Tibial nerve (tissue), 4 donors: Measurements from ENCODE around the gene TRMU. TPM values are rescaled to one million over a fixed set of nuclear protein-coding genes. Genes with fewer than 3 reads are reported as not detected.

Experiments used
- DNase-seq, 2 donors: peaks; one replicate each; pipeline ENCODE4 v3.0.0-alpha.2; 2019; ENCODE audit warnings: low spot score in 2 of 2
- H3K27ac ChIP-seq, 4 donors: fragments of 200-600 bp; sonication (generic) in 3 of 4; one replicate each; pipeline ENCODE4 v1.5.1; 2017 to 2019; ENCODE audit warnings: mild to moderate bottlenecking in 1 of 4
- H3K27me3 ChIP-seq, 2 donors: fragments of 200-600 bp; sonication (generic) in 1 of 2; one replicate each; pipeline versions ENCODE4 v1.5.1 to v1.6.0; 2017 to 2019
- H3K36me3 ChIP-seq, 3 donors: fragments of 200-600 bp; sonication (generic); one replicate each; pipeline ENCODE4 v1.5.1; 2018 to 2019
- H3K4me1 ChIP-seq, 4 donors: fragments of 200-600 bp; sonication (generic) in 3 of 4; one replicate each; pipeline ENCODE4 v1.5.1; 2017 to 2019
- H3K4me3 ChIP-seq, 4 donors: fragments of 200-600 bp; sonication (generic) in 3 of 4; one replicate each; pipeline ENCODE4 v1.5.1; 2017 to 2019; ENCODE audit warnings: mild to moderate bottlenecking in 1 of 4, moderate library complexity in 1 of 4
- H3K9me3 ChIP-seq, 4 donors: fragments of 200-600 bp; sonication (generic) in 3 of 4; one replicate each; pipeline ENCODE4 v1.5.1; 2017 to 2019
- CTCF ChIP-seq, 5 experiments: fragments of 200-600 bp in 3 of 5; fragments of 450-650 bp in 2 of 5; sonication (generic) in 3 of 5; IDR thresholded peaks; one replicate each; pipeline ENCODE4 v1.5.1; 2016 to 2019; ENCODE audit warnings: antibody characterized with exemption in 5 of 5, mild to moderate bottlenecking in 3 of 5, moderate library complexity in 2 of 5
- EP300 ChIP-seq, 2 donors: sonication (generic); formaldehyde crosslinking; IDR thresholded peaks; one replicate each; pipeline ENCODE4 v1.6.1; 2017; ENCODE audit warnings: antibody characterized with exemption in 2 of 2, mild to moderate bottlenecking in 1 of 2
- POLR2A ChIP-seq, 2 donors: fragments of 450-650 bp; IDR thresholded peaks; one replicate each; pipeline ENCODE4 v1.6.1; 2017; ENCODE audit warnings: antibody characterized with exemption in 2 of 2, mild to moderate bottlenecking in 2 of 2, moderate library complexity in 2 of 2
- WGBS, 2 donors: methylation state at CpG; one replicate each; pipeline ENCODE4 v1.1.5; 2018; 5-methylcytosine and 5-hydroxymethylcytosine counted together
- total RNA-seq, 4 donors: library from RNA; depleted of rRNA; stranded (reverse); fragments of >200 nt; gene quantifications; one replicate each; pipeline ENCODE4 v1.1.0, GENCODE V29; 2016

The TRMU gene
- total RNA-seq, 4 donors from 2014 or later = 50.0 to 85.3 (median 64.5) TPM

DNA sequence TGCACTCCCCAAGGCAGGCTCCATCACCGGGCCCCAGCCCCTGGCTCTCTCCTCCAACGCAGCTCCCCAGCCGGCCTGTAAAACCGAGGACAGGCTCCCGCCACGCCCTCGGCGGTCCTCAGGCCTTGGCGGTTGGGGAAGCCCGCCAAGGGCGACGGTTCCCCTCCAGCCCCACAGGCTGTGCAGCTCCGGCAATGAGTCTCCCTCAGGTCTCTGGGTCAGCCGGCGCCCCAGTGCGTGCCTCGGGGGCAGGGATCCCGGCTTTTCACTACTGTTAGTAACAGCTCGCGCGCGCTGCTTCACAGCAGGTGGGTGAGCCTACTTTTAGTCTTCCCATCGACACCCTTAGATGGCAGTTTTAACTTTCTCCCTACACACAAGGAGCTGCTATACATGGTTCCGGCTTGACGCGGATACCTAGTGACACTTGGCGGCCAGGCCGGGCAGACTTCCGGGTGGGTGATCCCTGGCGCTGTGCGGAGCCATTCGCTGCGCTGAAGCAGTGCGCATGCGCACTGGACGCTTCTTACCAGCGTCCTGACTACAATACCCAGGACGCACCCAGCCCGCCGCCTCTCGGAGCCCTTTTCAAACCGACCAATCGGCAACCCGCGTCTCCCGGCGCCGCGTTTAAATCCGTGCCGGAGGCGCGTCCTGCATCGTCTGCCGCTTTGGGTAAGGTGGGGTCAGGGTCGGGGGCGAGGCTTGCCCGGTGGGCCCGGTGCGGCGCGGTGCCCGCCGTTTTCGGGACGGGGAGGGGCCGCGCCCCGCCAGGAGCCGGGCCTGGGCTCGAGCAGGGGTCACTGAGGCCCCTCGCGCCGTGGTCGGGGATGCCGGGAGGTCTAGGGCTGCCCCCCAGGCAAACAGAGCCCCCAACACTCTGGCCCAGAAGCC, 39.0 kb upstream of the TRMU start, which contains the start of gene GTSE1:
Gene GTSE1, plus strand, starts transcription at position 614 of the 894 bp plus-strand sequence. CDS start 531 bp downstream, outside the sequence.
- H3K27ac ChIP-seq = peak within 1 kb of the TSS; percentile 68 to 96 (median 92)
- peak; percentile 22 to 57 (median 29) for TF ChIP-seq CTCF (IDR thresholded peaks at IDR 0.05)
- peak; percentile 13 to 45 for TF ChIP-seq POLR2A (IDR thresholded peaks at IDR 0.05)
- peak; percentile 78 to 83 for TF ChIP-seq EP300 (IDR thresholded peaks at IDR 0.05)
- 0 to 1% methylated on average over 55 to 74 of the region's 76 CpGs for WGBS, 2 donors
- H3K4me3 ChIP-seq = peak within 1 kb of the TSS; percentile 35 to 71 (median 65)
- peaks cover 0 to 27% (median 3%) of the 10 kb centered on the region in 3 donors for H3K36me3 ChIP-seq
- H3K4me1 ChIP-seq = peaks cover 0 to 23% (median 15%) of the 10 kb centered on the region in 4 donors
- H3K9me3 ChIP-seq = peaks cover 0 to 8% (median 0%) of the 10 kb centered on the region in 4 donors
- H3K27me3 ChIP-seq = no peaks in the 10 kb centered on the region
- DNase-seq = peak; percentile 92 to 95

GRCh38 chr22:46297151-46297812, 38.2 kb upstream of the TRMU start:
- 5 to 9% methylated on average over 21 to 24 of the region's 32 CpGs for WGBS, 2 donors
- H3K27ac ChIP-seq = peak overlapping the region in 1 of 4 donors; percentile 94
- H3K4me3 ChIP-seq = peak overlapping the region; percentile 35 to 71 (median 65)
- TF ChIP-seq CTCF (IDR thresholded peaks at IDR 0.05) = no peak
- no peaks in the 10 kb centered on the region for H3K27me3 ChIP-seq
- peaks cover 0 to 19% (median 3%) of the 10 kb centered on the region in 3 donors for H3K36me3 ChIP-seq
- DNase-seq = no peak
- peaks cover 0 to under 1% (median 0%) of the 10 kb centered on the region in 4 donors for H3K9me3 ChIP-seq
- H3K4me1 ChIP-seq = peaks cover 0 to 23% (median 15%) of the 10 kb centered on the region in 4 donors

GRCh38 chr22:46299101-46299500, 36.4 kb upstream of the TRMU start:
- no peaks in the 10 kb centered on the region for H3K9me3 ChIP-seq
- 89 to 93% methylated on average over 13 of the region's 13 CpGs for WGBS, 2 donors
- peaks cover 0 to 23% (median 15%) of the 10 kb centered on the region in 4 donors for H3K4me1 ChIP-seq
- peaks cover 0 to under 1% (median 0%) of the 10 kb centered on the region in 3 donors for H3K36me3 ChIP-seq
- DNase-seq = no peak
- H3K4me3 ChIP-seq = no peak overlapping the region
- TF ChIP-seq CTCF (IDR thresholded peaks at IDR 0.05) (no peak), POLR2A (IDR thresholded peaks at IDR 0.05) (no peak)
- no peaks in the 10 kb centered on the region for H3K27me3 ChIP-seq
- H3K27ac ChIP-seq = no peak overlapping the region

- Histone ChIP-seq H3K4me3 (no peak overlapping the region), H3K27me3 (no peaks in the 10 kb centered on the region), H3K27ac (no peak overlapping the region), H3K4me1 (peaks cover 0 to 21% (median 14%) of the 10 kb centered on the region in 4 donors), H3K9me3 (no peaks in the 10 kb centered on the region), H3K36me3 (no peaks in the 10 kb centered on the region)
- 95% methylated on average over 7 of the region's 7 CpGs for WGBS, 2 donors
- TF ChIP-seq CTCF (IDR thresholded peaks at IDR 0.05) (no peak), EP300 (IDR thresholded peaks at IDR 0.05) (no peak), POLR2A (IDR thresholded peaks at IDR 0.05) (no peak)
- no peak for DNase-seq
Observed at GRCh38 chr22:46300491-46300890, 35.0 kb upstream of the TRMU start.
